Esophagus squamous epithelium (tissue), 4 donors: ENCODE measurements around the gene LGALS8.

Source experiments
- POLR2A ChIP-seq, 4 donors: fragments of 450-650 bp; IDR thresholded peaks; one replicate each; pipeline ENCODE4 v1.6.1; 2017; ENCODE audit warnings: antibody characterized with exemption in 4 of 4, mild to moderate bottlenecking in 4 of 4, moderate library complexity in 3 of 4
- TF ChIP-seq, protein P1 (sequence below), 6 experiments: fragments of 450-650 bp in 4 of 6; fragments of 200-600 bp in 2 of 6; sonication (generic) in 2 of 6; IDR thresholded peaks; one replicate each; pipeline ENCODE4 v1.5.1; 2016 to 2019; ENCODE audit warnings: antibody characterized with exemption in 6 of 6, mild to moderate bottlenecking in 4 of 6, moderate library complexity in 4 of 6

DNA sequence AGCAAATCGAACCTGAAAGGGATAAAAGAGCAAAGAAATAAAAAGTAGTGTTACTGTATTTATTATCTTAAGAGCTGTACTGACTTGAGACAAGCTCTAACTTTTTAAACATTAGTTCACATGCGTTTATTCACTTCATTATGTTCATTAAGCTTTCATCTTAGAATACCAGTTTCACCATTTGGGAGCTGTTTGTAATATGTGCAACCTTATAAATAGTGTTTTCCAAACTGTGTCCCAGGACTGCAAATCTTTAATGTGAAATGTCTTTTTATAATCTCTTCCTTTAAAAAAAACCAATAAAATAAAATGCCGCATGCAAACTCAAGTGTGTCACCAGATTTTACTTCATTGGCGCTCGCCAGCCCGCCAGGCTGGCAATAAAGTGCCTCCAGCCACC is 28.3 kb downstream of the LGALS8 start:
- TF ChIP-seq, protein P1, sequence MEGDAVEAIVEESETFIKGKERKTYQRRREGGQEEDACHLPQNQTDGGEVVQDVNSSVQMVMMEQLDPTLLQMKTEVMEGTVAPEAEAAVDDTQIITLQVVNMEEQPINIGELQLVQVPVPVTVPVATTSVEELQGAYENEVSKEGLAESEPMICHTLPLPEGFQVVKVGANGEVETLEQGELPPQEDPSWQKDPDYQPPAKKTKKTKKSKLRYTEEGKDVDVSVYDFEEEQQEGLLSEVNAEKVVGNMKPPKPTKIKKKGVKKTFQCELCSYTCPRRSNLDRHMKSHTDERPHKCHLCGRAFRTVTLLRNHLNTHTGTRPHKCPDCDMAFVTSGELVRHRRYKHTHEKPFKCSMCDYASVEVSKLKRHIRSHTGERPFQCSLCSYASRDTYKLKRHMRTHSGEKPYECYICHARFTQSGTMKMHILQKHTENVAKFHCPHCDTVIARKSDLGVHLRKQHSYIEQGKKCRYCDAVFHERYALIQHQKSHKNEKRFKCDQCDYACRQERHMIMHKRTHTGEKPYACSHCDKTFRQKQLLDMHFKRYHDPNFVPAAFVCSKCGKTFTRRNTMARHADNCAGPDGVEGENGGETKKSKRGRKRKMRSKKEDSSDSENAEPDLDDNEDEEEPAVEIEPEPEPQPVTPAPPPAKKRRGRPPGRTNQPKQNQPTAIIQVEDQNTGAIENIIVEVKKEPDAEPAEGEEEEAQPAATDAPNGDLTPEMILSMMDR (IDR thresholded peaks at IDR 0.05) = no peak
- no peak for TF ChIP-seq POLR2A (IDR thresholded peaks at IDR 0.05)
